Ishikawa (cell line): ENCODE measurements around the gene GAB2.

Experiments used
- CEBPB ChIP-seq: IDR thresholded peaks from 2 replicates; pipeline ENCODE4 v1.6.1; 2012
- CREB1 ChIP-seq: IDR thresholded peaks from 2 replicates; pipeline ENCODE4 v1.6.1; 2012; ENCODE audit warnings: low read depth
- EGR1 ChIP-seq: IDR thresholded peaks from 2 replicates; pipeline ENCODE4 v1.6.1; 2012
- EP300 ChIP-seq: IDR thresholded peaks from 2 replicates; pipeline ENCODE4 v1.6.1; 2012; ENCODE audit warnings: borderline replicate concordance
- FOXM1 ChIP-seq: IDR thresholded peaks from 2 replicates; pipeline ENCODE4 v1.6.1; 2012; ENCODE audit warnings: low read depth, borderline replicate concordance
- NFIC ChIP-seq: IDR thresholded peaks from 2 replicates; pipeline ENCODE4 v1.6.1; 2012
- RAD21 ChIP-seq: IDR thresholded peaks from 2 replicates; pipeline ENCODE4 v1.6.1; 2012; ENCODE audit warnings: low read depth
- TAF1 ChIP-seq: IDR thresholded peaks from 2 replicates; pipeline ENCODE4 v1.6.1; 2012; ENCODE audit warnings: low read depth, mild to moderate bottlenecking
- TCF12 ChIP-seq: IDR thresholded peaks from 2 replicates; pipeline ENCODE4 v1.6.1; 2012; ENCODE audit warnings: low read depth
- TEAD4 ChIP-seq: IDR thresholded peaks from 2 replicates; pipeline ENCODE4 v1.6.1; 2012
- YY1 ChIP-seq: IDR thresholded peaks from 2 replicates; pipeline ENCODE4 v1.6.1; 2012; ENCODE audit warnings: low read depth
- ZBTB7A ChIP-seq: IDR thresholded peaks from 2 replicates; pipeline ENCODE4 v1.6.1; 2012; ENCODE audit warnings: low read depth
- TF ChIP-seq, protein P1 (sequence below): IDR thresholded peaks from 2 replicates; pipeline ENCODE4 v1.6.1; 2012; ENCODE audit warnings: low read depth, mild to moderate bottlenecking
- TF ChIP-seq, protein P2 (sequence below): IDR thresholded peaks from 2 replicates; pipeline ENCODE4 v1.6.1; 2012
- TF ChIP-seq, protein P3 (sequence below): IDR thresholded peaks from 2 replicates; pipeline ENCODE4 v1.6.1; 2012

The GAB2 gene

DNA sequence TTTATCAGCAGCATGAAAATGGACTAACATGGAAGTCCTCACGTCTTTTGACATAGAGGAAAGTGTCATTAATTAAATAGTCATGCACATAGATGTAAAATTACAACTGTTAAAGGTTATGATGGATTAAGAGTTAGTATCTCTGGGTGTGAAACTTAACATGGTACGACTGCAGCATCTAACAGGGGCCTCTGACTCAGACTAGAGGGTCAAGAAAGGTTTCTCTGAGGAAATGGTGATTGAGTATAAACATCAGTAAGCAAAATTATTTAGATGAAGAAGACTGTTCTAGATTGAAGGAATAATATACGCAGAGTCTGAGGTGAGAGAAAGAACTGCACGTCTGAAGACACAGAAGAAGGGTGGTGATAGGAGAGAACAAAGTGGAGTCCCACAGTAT is 42.1 kb upstream of the GAB2 start:
- TF ChIP-seq YY1 (no peak), FOXM1 (no peak), NFIC (no peak), EP300 (no peak), ZBTB7A (no peak), CEBPB (no peak), TCF12 (no peak), TEAD4 (no peak), RAD21 (no peak)
- TF ChIP-seq, protein P1, sequence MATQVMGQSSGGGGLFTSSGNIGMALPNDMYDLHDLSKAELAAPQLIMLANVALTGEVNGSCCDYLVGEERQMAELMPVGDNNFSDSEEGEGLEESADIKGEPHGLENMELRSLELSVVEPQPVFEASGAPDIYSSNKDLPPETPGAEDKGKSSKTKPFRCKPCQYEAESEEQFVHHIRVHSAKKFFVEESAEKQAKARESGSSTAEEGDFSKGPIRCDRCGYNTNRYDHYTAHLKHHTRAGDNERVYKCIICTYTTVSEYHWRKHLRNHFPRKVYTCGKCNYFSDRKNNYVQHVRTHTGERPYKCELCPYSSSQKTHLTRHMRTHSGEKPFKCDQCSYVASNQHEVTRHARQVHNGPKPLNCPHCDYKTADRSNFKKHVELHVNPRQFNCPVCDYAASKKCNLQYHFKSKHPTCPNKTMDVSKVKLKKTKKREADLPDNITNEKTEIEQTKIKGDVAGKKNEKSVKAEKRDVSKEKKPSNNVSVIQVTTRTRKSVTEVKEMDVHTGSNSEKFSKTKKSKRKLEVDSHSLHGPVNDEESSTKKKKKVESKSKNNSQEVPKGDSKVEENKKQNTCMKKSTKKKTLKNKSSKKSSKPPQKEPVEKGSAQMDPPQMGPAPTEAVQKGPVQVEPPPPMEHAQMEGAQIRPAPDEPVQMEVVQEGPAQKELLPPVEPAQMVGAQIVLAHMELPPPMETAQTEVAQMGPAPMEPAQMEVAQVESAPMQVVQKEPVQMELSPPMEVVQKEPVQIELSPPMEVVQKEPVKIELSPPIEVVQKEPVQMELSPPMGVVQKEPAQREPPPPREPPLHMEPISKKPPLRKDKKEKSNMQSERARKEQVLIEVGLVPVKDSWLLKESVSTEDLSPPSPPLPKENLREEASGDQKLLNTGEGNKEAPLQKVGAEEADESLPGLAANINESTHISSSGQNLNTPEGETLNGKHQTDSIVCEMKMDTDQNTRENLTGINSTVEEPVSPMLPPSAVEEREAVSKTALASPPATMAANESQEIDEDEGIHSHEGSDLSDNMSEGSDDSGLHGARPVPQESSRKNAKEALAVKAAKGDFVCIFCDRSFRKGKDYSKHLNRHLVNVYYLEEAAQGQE = no peak
- TF ChIP-seq, protein P2, sequence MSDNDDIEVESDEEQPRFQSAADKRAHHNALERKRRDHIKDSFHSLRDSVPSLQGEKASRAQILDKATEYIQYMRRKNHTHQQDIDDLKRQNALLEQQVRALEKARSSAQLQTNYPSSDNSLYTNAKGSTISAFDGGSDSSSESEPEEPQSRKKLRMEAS = no peak
- TF ChIP-seq, protein P3, sequence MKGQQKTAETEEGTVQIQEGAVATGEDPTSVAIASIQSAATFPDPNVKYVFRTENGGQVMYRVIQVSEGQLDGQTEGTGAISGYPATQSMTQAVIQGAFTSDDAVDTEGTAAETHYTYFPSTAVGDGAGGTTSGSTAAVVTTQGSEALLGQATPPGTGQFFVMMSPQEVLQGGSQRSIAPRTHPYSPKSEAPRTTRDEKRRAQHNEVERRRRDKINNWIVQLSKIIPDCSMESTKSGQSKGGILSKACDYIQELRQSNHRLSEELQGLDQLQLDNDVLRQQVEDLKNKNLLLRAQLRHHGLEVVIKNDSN = no peak

DNA sequence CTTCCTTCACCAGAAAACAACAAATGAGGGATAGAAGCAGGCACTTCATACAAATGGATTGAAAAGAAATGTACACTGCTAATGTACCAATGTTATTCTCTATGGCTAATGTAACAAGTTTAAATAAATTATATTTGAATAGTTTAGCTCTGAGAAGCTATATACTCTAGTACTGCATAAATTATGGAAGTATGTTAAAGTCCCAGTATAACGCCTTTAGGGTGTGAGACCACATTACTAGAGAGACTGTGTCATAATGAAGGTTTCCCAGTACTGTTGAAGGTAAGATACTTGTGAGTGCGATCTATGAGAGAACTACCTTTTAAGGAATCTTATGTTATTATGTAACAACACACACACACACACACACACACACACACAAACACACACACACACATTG is 39.8 kb upstream of the GAB2 start:
- TF ChIP-seq, protein P1 = no peak
- no peak for TF ChIP-seq CREB1
- TF ChIP-seq, protein P2 = no peak
- TF ChIP-seq ZBTB7A = no peak

DNA sequence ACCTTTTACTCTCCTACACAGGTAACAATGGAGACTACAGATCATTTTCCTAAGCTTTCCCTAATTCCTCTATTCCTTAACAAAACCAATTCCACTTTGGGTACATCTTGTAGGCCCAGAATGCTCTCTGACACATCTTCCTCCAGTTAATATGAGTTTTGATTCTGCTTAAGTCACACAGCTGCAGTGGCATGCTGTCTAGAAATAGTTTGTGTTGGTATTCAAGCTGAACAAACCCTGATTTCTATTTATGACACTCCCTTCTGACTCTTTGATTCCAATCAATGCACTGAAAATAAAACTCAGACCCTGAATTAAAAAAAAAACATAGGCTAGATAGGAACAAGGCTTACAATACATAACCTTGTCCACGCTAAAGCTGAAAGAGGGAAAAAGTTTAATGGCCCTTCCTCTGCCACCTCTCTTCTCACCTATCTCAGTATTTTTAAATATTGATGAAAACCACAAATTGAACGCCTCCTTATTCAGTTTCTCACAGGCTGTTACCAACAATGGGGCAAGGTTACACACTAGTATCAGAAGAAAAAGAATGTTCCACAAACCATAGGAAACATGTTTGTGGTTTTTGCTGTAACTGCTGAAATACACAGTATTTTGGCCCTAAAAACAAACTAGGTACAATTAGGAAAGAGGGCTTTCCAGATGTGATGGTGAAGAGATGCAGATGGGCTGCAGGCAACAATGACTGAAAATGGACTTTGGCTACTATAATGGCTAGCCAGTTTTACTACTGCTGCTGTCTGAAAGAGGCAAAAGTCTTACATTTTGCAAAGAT is 35.7 kb upstream of the GAB2 start:
- TF ChIP-seq FOXM1 = no peak
- no peak for TF ChIP-seq TCF12
- TF ChIP-seq, protein P1 = no peak
- no peak for TF ChIP-seq RAD21
- no peak for TF ChIP-seq EGR1
- TF ChIP-seq NFIC = no peak
- no peak for TF ChIP-seq TEAD4
- no peak for TF ChIP-seq YY1

DNA sequence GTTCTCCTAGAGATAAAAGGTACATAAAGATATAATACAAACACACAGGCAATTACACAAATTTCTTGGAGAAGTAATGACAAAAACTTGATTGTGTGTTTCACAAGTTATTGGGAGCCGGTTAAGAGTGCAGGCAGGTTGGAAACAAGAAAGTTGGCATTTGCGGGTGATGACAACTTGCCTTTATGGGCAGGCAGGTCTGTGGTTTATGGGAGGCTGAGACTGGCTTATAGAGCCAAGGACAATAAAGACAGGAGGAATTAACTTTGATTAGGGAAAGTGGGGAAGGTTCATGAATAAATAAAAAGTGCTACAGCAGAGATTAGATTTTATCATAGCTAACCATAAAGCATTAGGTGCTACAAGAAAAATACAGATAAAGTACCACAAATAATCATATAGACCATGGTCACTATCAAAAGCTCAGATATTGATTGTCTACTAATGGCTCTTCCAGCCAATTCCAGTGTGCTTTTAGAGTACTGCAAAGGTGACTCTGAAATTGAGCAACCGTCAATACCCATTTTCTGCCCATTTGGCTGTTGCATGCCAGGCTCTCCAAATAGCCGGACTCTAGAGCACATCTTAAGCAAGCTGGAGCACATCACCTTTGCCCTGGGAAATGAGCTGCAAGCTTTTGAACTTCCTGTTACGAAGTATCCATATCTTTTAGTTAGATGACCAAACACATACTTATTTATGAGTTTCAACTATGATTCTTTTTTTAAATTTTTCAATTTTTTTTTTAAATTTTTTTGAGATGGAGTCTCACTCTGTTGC is 33.9 kb upstream of the GAB2 start:
- TF ChIP-seq TCF12 = no peak
- TF ChIP-seq FOXM1 = no peak
- TF ChIP-seq EGR1 = no peak
- TF ChIP-seq ZBTB7A = no peak
- no peak for TF ChIP-seq CREB1
- TF ChIP-seq YY1 = no peak
- TF ChIP-seq, protein P1 = no peak
- TF ChIP-seq EP300 = no peak
- TF ChIP-seq CEBPB = no peak
- TF ChIP-seq NFIC = no peak
- TF ChIP-seq, protein P3 = no peak
- TF ChIP-seq, protein P2 = no peak
- TF ChIP-seq TAF1 = no peak
- no peak for TF ChIP-seq TEAD4
- no peak for TF ChIP-seq RAD21
